ENCODE measurements around the gene SIAH2.

SIAH2 gene

DNA sequence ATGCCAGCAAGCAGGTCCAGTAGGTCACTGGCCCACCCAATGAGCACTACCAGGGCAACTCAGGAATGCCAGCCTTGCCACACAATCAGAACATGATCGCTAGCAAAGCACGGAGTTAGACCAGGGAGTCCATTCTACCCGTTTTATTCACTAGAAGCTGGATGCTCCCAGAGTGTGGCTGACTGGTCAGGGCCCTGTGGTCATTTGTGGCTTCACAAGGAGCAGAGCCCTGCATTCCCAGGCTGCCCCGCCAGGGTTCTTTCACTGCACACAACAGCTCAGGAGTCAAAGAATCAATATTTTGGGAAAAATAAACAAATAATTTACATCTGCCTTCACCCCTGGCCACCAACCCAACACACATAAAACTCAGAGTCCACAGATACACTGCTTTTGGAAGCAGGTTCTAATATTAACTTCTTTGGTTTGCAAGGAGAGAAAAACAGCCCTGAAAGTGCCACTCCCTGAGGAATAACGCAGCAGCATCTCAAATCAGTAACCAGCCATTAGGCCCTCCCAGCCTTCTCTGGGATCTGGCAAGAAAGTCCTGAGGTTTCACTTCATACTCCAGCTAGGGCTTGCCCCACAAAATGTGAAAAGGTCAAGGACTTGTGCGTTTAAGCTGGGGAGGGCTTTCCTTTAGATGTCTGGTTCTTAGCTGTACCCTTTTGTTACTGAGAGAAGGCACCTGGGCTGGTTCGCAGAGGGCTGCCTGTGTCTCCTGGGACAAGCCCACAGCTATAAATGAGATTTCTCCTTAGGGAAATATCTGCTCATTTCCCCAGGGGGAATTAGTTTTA lies 16.0 kb downstream of the SIAH2 start:
- Mint-ChIP-seq H3K27ac (peak overlapping the region; percentile 50), H3K9me3 (ENCODE audit: low read depth) (no peaks in the 10 kb centered on the region), H3K4me1 (ENCODE audit: low read depth) (peaks cover 87% of the 10 kb centered on the region), H3K4me3 (no peak overlapping the region), H3K27me3 (no peaks in the 10 kb centered on the region), H3K36me3 (peaks cover 14% of the 10 kb centered on the region)

DNA sequence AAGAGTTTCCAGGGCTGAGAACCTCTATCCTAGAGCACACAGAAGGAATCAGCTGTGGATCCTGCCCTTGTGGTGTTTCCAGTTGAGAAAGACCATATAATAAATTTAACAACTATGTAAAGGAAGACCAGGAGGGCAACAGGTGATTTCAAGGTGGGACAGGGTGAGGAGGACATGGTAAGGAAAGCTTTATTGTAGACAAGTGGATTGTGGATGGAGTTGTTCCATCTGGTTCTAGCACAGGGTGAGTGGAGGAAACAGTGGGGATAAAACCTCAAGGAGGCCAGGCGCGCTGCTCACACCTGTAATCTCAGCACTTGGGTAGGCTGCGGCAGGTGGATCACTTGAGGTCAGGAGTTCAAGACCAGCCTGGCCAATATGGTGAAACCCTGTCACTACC lies 17.1 kb downstream of the SIAH2 start:
- H3K4me1 Mint-ChIP-seq (ENCODE audit: low read depth), result peaks cover 84% of the 10 kb centered on the region
- H3K27ac Mint-ChIP-seq, result peak overlapping the region; percentile 41
- H3K9me3 Mint-ChIP-seq (ENCODE audit: low read depth), result no peaks in the 10 kb centered on the region
- peaks cover 15% of the 10 kb centered on the region for H3K36me3 Mint-ChIP-seq
- H3K27me3 Mint-ChIP-seq, result no peaks in the 10 kb centered on the region
- H3K4me3 Mint-ChIP-seq, result no peak overlapping the region

DNA sequence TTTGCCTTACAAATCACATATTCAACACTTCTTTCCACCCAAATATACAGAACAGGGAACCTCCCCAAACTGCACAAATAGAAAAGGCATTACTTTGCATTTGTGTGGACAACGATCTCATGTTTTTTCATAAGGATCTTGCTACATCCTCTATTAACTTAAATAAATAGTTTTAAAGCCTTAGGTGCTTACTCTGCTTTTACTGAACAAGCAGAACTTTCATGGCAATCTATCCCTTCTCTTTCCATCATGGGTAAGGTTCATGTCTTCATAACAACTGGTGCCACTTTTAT lies 18.1 kb downstream of the SIAH2 start:
- Mint-ChIP-seq H3K9me3 (ENCODE audit: low read depth) (no peaks in the 10 kb centered on the region), H3K36me3 (peaks cover 18% of the 10 kb centered on the region), H3K4me1 (ENCODE audit: low read depth) (peaks cover 85% of the 10 kb centered on the region)

DNA sequence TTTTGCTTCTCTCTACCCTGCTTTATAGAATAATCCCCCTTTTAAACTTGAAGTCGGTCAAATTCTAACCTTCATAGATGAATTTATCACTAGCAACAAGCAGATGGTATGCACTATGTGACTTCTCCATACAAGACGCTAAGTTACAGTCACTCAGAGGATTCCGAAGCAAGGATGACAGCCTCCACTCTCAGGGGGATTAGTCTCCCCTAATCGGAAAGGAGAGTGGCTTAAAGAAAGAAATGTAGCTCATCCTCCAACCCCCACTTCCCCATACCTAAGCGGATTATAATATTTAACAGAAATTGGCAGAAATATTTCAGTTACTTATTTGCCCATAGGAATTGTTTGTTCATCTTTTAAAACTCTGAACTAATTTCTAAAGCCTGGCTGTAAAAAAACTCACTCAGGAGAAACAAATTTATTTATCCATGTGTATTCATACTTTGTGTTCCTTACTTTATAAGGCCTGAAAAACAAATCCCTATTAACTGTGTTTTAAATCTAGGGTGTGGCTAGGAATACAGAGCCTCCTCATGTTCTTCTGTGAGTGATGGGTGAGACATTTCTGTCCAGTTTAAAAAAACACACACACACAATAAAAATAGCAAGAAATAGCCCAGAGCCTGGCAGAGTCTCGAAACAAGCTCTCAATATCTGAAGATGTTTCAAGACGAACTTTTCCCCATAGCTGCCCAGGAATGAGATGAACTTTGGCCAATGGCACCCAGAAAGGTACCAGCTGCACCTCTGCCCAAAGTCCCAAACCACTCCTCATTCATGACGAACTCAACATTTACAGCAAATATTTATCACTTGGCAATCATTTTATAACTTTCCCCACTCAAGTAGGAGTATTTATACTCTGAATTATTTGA lies 18.7 kb downstream of the SIAH2 start:
- H3K4me1 Mint-ChIP-seq (ENCODE audit: low read depth), result peaks cover 85% of the 10 kb centered on the region
- peaks cover 18% of the 10 kb centered on the region for H3K36me3 Mint-ChIP-seq
- peak overlapping the region; percentile 84 for H3K27ac Mint-ChIP-seq
- no peaks in the 10 kb centered on the region for H3K9me3 Mint-ChIP-seq (ENCODE audit: low read depth)
- no peaks in the 10 kb centered on the region for H3K27me3 Mint-ChIP-seq
- no peak overlapping the region for H3K4me3 Mint-ChIP-seq

More for the DNA sequence above, 18.1 kb downstream of the SIAH2 start:
- H3K27ac Mint-ChIP-seq, result peak overlapping the region; percentile 84
- H3K4me3 Mint-ChIP-seq, result no peak overlapping the region
- no peaks in the 10 kb centered on the region for H3K27me3 Mint-ChIP-seq

DNA sequence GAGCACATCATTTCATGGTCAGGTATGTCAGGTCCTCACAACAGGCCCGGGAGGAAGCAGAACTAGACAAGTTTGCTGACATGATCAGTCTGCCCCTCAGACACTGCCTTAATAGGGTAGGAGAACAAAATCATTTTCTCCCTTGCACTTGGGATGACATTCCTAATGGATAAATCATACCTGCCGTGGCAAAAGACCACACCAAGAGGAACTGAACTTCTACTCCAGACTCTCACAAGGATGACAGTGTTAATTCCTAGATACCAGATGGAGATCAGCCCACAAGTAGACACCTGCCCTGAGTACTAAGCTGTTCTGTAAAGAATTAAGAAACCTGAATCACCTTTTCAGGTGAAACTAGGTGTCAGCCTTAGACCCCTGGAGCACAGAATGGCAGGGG lies 19.5 kb downstream of the SIAH2 start:
- peaks cover 87% of the 10 kb centered on the region for H3K4me1 Mint-ChIP-seq (ENCODE audit: low read depth)
- no peaks in the 10 kb centered on the region for H3K27me3 Mint-ChIP-seq
- H3K36me3 Mint-ChIP-seq, result peaks cover 16% of the 10 kb centered on the region
- H3K27ac Mint-ChIP-seq, result peak overlapping the region; percentile 80
- H3K9me3 Mint-ChIP-seq (ENCODE audit: low read depth), result no peaks in the 10 kb centered on the region
- no peak overlapping the region for H3K4me3 Mint-ChIP-seq

DNA sequence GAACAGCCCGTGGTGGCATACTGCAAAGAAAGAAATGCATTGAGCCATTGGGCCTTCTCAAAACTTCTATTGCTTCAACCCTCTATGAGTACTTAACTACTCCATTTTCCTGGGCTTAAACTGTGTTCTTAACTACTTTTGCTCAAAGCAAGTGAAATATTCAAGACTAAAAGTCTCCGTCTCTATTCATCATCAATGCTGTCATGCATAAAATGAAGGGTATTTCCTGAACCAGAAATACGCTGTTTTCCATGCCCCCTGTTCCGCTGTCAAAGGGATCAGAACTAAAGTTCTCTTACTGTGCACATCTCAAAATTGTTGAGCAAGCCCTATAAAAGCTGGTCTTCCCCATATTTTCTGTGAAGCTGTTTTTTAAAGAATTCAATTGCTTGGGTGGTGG lies 20.3 kb downstream of the SIAH2 start:
- Mint-ChIP-seq H3K36me3 (peaks cover 16% of the 10 kb centered on the region), H3K27ac (peak overlapping the region; percentile 99), H3K27me3 (no peaks in the 10 kb centered on the region), H3K9me3 (ENCODE audit: low read depth) (no peaks in the 10 kb centered on the region), H3K4me3 (peak overlapping the region; percentile 9), H3K4me1 (ENCODE audit: low read depth) (peaks cover 89% of the 10 kb centered on the region)

DNA sequence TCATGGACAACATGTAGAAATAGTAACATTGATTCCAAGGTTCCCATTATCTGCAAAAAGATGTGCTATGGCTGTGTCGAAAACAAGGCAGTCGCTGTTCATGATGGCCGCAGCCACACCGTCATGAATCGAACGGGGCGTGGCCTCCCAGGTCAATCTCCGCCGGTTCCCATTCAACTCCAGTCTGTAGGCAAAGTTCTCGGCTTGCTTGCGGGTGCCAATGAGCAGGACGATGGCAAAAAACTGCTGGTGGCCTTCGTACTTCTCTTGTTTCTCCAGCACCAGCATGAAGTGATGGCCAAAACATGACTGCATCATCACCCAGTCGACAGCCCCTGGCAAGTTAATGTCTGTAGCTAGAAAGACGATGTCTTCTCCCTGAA lies 20.8 kb downstream of the SIAH2 start:
- H3K4me1 Mint-ChIP-seq (ENCODE audit: low read depth), result peaks cover 91% of the 10 kb centered on the region
- H3K27me3 Mint-ChIP-seq, result no peaks in the 10 kb centered on the region
- peak overlapping the region; percentile 9 for H3K4me3 Mint-ChIP-seq
- H3K27ac Mint-ChIP-seq, result peak overlapping the region; percentile 99
- peaks cover 20% of the 10 kb centered on the region for H3K36me3 Mint-ChIP-seq
- no peaks in the 10 kb centered on the region for H3K9me3 Mint-ChIP-seq (ENCODE audit: low read depth)

DNA sequence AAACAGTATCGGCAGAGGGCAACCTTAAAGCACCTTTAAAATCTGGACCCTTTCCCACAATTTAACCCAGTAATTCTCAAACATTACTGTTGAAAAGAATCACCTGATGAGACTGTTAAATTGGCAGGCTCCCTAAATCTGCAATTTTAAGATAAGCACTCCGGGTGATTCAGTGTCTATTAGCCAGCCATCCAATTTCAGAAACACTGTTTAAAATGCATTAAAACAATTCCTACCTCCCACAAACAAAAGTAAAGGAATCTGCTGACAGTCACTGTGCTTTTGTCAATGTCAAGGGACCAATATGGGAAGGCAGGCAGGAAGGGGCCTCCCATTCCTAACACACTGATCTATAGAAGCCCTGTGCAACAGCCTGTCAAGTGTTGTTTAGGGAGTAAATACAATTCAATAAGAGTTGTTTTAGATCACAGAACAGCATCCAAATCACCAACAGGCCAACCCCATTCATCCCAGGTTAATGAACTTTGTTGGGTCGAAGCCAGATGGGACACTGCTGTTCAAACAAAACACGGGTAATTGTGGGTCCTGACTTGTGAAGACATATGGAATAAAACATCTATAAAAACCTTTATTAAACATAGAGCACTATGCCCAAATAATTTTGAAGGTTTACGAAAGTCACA lies 21.4 kb downstream of the SIAH2 start:
- Mint-ChIP-seq H3K36me3 (peaks cover 22% of the 10 kb centered on the region), H3K4me3 (peak overlapping the region; percentile 83), H3K27ac (peak overlapping the region; percentile 99)

DNA sequence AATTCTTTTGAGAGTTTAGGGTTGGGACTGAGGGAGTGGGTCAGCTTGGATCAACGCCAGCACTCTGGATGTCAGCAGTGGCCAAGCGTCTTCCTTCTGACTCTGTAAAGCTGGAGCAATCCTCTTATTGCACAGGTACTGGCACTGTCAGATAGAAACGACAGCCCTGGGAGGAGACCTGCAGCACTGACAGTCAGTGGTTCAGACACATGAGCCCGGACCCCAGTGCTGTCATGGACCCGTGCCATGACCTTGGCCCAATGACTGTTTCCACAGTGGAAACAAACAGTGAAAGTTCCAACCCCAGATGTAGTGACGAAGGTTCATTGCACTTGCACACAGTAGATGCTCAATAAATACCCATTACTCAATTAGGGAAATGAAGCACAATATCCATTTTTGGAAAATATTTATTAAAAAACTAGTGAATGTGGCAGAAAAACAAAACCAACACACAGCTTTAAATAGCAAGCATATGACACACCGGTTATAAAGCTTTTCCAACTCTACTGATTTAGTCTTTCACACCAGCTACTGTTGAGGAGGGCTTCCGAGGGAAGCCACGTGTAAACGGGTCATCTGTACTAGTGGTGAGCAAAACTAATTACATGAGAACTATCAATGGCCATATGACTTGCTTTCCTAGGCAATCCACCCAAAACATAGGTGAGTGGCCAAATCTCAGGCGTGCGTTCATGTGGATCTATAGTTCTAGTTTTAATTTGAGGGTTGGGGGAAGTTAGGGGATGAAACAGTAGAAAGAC lies 22.1 kb downstream of the SIAH2 start:
- Mint-ChIP-seq H3K4me1 (ENCODE audit: low read depth) (peaks cover 89% of the 10 kb centered on the region), H3K27ac (peak overlapping the region; percentile 99), H3K4me3 (peak overlapping the region; percentile 83), H3K27me3 (no peaks in the 10 kb centered on the region), H3K36me3 (peaks cover 22% of the 10 kb centered on the region), H3K9me3 (ENCODE audit: low read depth) (no peaks in the 10 kb centered on the region)

More for the DNA sequence above, 21.4 kb downstream of the SIAH2 start:
- H3K27me3 Mint-ChIP-seq, result no peaks in the 10 kb centered on the region
- peaks cover 91% of the 10 kb centered on the region for H3K4me1 Mint-ChIP-seq (ENCODE audit: low read depth)
- H3K9me3 Mint-ChIP-seq (ENCODE audit: low read depth), result no peaks in the 10 kb centered on the region

DNA sequence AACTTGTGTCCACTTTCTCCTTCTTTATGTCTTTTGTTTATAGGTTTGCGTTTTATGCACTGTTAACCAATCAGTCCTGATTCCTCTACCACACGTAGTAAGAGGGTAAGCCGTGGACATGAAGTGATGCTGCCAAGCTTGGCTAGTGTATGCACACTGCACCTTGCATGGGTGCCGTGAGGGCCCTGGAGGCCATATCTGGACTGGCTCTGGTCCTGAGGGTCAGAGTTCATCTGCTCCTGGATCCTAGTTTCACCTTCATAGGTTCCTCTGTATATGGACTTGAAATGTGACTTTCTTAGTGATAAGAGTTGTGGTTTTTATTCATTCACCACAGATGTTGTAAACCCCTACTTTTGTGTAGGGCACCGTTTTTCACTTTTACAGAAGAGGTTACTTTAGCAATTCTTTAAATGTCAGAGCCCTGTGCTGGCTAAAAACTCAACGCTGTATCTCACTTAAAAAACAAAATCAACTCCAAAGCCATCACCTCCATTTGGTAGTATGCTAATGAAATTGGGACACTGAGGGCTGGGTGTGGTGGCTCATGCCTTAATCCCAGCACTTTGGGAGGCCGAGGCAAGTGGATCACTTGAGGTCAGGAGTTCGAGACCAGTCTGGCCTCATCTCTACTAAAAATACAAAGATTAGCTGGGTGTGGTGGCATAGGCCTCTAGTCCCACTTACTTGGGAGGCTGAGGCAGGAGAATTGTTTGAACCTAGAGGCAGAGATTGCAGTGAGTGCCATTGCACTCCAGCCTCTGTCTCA lies 22.9 kb downstream of the SIAH2 start:
- Mint-ChIP-seq H3K27ac (peak overlapping the region; percentile 99), H3K36me3 (peaks cover 30% of the 10 kb centered on the region), H3K4me3 (peak overlapping the region; percentile 83), H3K9me3 (ENCODE audit: low read depth) (no peaks in the 10 kb centered on the region), H3K4me1 (ENCODE audit: low read depth) (peaks cover 89% of the 10 kb centered on the region), H3K27me3 (no peaks in the 10 kb centered on the region)

DNA sequence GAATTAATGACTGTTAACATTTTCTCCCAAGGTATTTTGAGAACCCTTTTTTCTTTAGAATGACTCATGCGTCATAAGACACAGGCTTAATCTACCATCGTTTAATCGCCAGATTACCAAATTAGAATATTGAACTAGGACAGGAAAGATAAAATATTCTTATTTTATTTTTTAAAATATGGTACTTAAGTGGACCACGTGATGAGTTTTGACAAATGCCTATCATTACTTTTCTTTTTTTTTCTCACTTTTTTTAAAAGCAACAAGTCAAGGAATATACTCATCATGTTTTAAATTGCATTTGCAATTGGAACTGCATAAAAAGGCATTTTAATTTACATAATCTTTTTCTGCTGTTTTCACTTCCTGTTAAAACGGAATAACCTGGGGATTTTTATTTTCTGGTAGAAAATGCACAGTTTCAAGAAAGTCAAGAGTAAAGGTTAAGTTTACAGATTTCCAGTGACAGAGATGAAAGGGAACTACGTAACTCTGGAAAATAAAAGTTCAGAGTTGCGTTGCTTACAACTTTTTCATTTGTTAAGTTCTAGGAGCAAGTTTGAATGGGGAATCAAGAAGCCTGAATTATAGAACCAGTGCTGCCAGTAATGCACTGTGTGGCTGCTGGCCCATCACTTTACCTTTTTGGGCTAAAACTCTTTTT lies 23.6 kb downstream of the SIAH2 start:
- Mint-ChIP-seq H3K36me3 (peaks cover 32% of the 10 kb centered on the region), H3K27ac (peak overlapping the region; percentile 99), H3K4me3 (peak overlapping the region; percentile 83), H3K9me3 (ENCODE audit: low read depth) (no peaks in the 10 kb centered on the region), H3K27me3 (no peaks in the 10 kb centered on the region), H3K4me1 (ENCODE audit: low read depth) (peaks cover 82% of the 10 kb centered on the region)

DNA sequence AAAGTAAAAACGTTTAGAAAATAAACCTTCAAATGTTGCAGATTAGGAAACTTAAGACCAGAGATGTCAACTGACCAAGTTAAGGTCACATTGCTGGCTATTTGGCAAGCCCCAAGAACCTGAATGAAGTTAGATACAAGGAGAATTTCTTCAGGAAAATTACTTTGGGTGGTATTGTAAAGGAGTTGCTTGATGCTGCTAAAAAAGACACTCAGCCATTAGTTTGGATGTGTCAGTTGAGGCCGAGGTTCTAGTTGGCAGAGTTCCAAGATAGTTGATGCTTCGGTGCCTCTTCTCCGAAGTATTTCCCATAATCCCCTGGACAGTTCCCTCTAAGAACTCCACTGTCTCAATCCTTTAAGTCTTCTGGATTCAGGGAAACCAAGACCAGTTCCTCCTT lies 24.3 kb downstream of the SIAH2 start:
- peaks cover 32% of the 10 kb centered on the region for H3K36me3 Mint-ChIP-seq

DNA sequence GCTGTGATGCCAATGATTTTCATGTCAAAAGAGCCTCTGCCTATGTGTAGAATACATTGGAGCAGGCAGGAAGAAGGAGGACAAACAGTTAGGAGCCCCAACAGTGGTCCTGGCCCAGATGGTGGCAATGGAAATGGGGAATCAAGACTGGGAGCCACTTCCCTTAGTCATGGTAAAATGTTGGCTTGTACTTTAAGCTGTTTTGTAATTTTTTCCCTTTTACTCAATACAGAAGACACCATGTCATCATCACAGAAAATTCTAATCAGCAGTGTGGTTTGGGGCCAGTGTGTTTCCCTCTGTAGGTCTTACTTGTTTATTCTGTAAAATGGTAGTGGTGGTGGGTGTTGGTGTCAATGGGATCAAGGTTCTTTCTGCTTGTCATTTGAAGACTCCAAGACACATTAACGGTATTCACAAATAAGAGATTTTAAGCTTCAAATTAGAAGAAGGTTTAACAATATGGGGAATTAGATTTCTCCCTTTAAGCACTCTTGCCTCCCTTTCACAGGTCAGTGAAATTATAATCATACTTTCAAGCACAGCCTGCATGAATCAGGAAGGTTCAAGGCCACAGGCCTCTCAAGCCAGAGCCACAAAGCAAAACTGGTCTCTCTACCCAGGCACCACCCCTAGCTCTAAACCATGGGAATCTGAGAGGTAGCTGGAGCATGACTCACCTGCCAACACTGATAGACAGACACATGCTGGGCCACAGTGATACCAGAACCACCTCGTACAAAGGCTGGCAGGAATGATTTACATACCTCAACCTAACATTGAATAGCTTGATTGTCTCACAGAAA lies 24.9 kb downstream of the SIAH2 start:
- Mint-ChIP-seq H3K9me3 (ENCODE audit: low read depth) (no peaks in the 10 kb centered on the region), H3K4me3 (peak overlapping the region; percentile 75), H3K27me3 (no peaks in the 10 kb centered on the region), H3K36me3 (peaks cover 32% of the 10 kb centered on the region), H3K27ac (peak overlapping the region; percentile 99), H3K4me1 (ENCODE audit: low read depth) (peaks cover 69% of the 10 kb centered on the region)

More for the DNA sequence above, 24.3 kb downstream of the SIAH2 start:
- peak overlapping the region; percentile 75 for H3K4me3 Mint-ChIP-seq
- no peaks in the 10 kb centered on the region for H3K27me3 Mint-ChIP-seq
- H3K9me3 Mint-ChIP-seq (ENCODE audit: low read depth), result no peaks in the 10 kb centered on the region
- peaks cover 75% of the 10 kb centered on the region for H3K4me1 Mint-ChIP-seq (ENCODE audit: low read depth)
- H3K27ac Mint-ChIP-seq, result peak overlapping the region; percentile 99

All from activated naive CD8-positive, alpha-beta T cell (primary cell).